TTC549 (cell line): ENCODE data around the gene LRRK1.
A peak's percentile ranks its signal among the peaks of the same experiment; 100 is the strongest.

Experiments used
- FAIRE-seq: peaks from 2 replicates; lab custom pipeline; 2012; peaks lifted over from hg19 to GRCh38; lab: Jason Lieb, UNC

The LRRK1 gene

GRCh38 chr15:101004986-101005747, 86.0 kb downstream of the LRRK1 start:
- FAIRE-seq, result no peak

GRCh38 chr15:101006931-101007691, 88.0 kb downstream of the LRRK1 start:
- peak; percentile 20 for FAIRE-seq

GRCh38 chr15:101008158-101009139, 89.3 kb downstream of the LRRK1 start:
- no peak for FAIRE-seq

GRCh38 chr15:101009176-101009575, 90.0 kb downstream of the LRRK1 start:
- FAIRE-seq, result no peak

GRCh38 chr15:101010781-101011180, 91.6 kb downstream of the LRRK1 start:
- no peak for FAIRE-seq

- FAIRE-seq, result no peak
These were observed 93.4 kb downstream of the LRRK1 start for GRCh38 chr15:101012326-101013200.

- FAIRE-seq, result no peak
These were observed 94.0 kb downstream of the LRRK1 start for GRCh38 chr15:101013201-101013550.

GRCh38 chr15:101013769-101014675, 94.9 kb downstream of the LRRK1 start:
- no peak for FAIRE-seq

- no peak for FAIRE-seq
These were observed 96.0 kb downstream of the LRRK1 start for GRCh38 chr15:101014921-101015841.

- FAIRE-seq, result no peak
These were observed 97.4 kb downstream of the LRRK1 start for GRCh38 chr15:101016581-101016980.

GRCh38 chr15:101017093-101017754, 98.1 kb downstream of the LRRK1 start:
- no peak for FAIRE-seq

- no peak for FAIRE-seq
These were observed 98.9 kb downstream of the LRRK1 start for GRCh38 chr15:101018016-101018415.

GRCh38 chr15:101018450-101018849, 99.3 kb downstream of the LRRK1 start:
- no peak for FAIRE-seq

GRCh38 chr15:101019366-101019896, 100.3 kb downstream of the LRRK1 start:
- no peak for FAIRE-seq

GRCh38 chr15:101020451-101020850, 101.3 kb downstream of the LRRK1 start:
- FAIRE-seq, result no peak

GRCh38 chr15:101020945-101021344, 101.8 kb downstream of the LRRK1 start:
- no peak for FAIRE-seq

- FAIRE-seq, result no peak
These were observed 103.1 kb downstream of the LRRK1 start for GRCh38 chr15:101022306-101022705.

- no peak for FAIRE-seq
These were observed 103.7 kb downstream of the LRRK1 start for GRCh38 chr15:101022876-101023275.
